ENCODE measurements around the gene ADGRG1. TPM values are rescaled to one million over a fixed set of nuclear protein-coding genes. Genes with fewer than 3 reads are reported as not detected.

The ADGRG1 gene
- total RNA-seq, 6 experiments from 2014 or later = 1.8 to 4.2 (median 3.4) TPM

DNA sequence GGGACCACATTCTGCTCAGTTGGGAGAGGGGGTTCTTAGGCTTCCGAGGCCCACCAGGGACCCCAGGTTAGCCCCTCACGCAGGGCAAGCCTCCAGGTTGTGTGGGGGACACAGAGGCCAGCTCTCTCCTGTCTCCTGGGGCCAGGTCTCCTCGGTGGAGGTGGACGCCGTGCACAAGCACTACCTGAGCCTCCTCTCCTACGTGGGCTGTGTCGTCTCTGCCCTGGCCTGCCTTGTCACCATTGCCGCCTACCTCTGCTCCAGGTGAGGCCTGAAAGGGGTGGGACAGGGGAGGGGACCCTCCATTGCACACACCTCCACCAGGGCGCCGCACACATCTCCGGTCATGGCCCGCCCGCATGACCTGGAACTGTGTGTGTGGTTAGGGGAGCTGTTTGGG lies 28.8 kb downstream of the ADGRG1 start:
- intact Hi-C loops (cut with DNase I) = no loop called here
- Histone ChIP-seq H3K27ac (no peak overlapping the region), H3K4me3 (no peak overlapping the region), H3K9me3 (no peaks in the 10 kb centered on the region), H3K36me3 (no peaks in the 10 kb centered on the region), H3K4me1 (no peaks in the 10 kb centered on the region), H3K27me3 (no peaks in the 10 kb centered on the region)
- DNase-seq = no peak
- WGBS (ENCODE audit: insufficient coverage, low coverage, low lambda C conversion rate, missing lambda C conversion rate) = 93% methylated on average over 3 of the region's 13 CpGs
- TF ChIP-seq, protein P1, sequence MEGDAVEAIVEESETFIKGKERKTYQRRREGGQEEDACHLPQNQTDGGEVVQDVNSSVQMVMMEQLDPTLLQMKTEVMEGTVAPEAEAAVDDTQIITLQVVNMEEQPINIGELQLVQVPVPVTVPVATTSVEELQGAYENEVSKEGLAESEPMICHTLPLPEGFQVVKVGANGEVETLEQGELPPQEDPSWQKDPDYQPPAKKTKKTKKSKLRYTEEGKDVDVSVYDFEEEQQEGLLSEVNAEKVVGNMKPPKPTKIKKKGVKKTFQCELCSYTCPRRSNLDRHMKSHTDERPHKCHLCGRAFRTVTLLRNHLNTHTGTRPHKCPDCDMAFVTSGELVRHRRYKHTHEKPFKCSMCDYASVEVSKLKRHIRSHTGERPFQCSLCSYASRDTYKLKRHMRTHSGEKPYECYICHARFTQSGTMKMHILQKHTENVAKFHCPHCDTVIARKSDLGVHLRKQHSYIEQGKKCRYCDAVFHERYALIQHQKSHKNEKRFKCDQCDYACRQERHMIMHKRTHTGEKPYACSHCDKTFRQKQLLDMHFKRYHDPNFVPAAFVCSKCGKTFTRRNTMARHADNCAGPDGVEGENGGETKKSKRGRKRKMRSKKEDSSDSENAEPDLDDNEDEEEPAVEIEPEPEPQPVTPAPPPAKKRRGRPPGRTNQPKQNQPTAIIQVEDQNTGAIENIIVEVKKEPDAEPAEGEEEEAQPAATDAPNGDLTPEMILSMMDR (IDR thresholded peaks at IDR 0.05) = no peak
- no peak for TF ChIP-seq POLR2A (IDR thresholded peaks at IDR 0.05)
- no peak for ATAC-seq

DNA sequence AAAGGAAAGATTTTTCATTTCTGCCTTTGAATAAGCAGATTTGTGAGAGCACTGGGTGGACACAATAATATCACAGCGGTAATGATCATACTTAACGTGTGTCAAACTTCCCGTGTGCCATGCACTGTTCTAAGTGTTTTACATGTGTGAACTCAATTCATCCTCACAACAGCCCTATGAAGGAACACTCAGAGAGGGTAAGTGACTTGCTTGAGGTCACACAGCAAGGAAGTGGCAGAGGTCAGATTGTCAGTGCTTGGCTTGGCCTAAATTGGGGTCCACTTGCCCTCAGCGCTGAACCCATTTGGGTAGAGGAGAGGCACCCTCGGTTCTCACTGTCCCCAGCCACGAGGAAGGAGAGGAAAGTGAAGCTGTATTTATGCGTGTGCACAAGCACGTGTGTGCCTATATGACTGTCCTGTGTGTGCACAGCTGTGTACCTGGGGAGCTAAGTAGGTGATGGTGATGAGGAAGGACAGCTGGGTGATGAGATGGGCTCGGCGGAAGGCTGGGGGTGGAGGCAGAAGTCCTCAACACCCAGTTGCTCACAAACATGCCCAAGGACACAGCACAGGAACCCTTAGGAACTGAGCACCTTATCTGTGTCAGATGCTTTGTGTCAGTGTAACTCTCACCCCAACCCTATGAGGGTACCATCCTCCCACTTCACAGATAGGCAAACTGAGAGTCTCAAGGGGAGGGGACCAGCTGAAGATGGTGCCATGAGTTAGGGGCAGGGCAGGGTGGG lies 29.9 kb downstream of the ADGRG1 start:
- DNase-seq (no peak), ATAC-seq (no peak)
- H3K36me3 ChIP-seq = no peaks in the 10 kb centered on the region
- no peaks in the 10 kb centered on the region for H3K9me3 ChIP-seq
- H3K27ac ChIP-seq = no peak overlapping the region
- no peak overlapping the region for H3K4me3 ChIP-seq
- intact Hi-C loops (cut with DNase I) = no loop called here
- H3K27me3 ChIP-seq = no peaks in the 10 kb centered on the region
- 73% methylated on average over 10 of the region's 10 CpGs for WGBS (ENCODE audit: insufficient coverage, low coverage, low lambda C conversion rate, missing lambda C conversion rate)
- no peaks in the 10 kb centered on the region for H3K4me1 ChIP-seq
- TF ChIP-seq, protein P1 (IDR thresholded peaks at IDR 0.05) = no peak
- no peak for TF ChIP-seq POLR2A (IDR thresholded peaks at IDR 0.05)

DNA sequence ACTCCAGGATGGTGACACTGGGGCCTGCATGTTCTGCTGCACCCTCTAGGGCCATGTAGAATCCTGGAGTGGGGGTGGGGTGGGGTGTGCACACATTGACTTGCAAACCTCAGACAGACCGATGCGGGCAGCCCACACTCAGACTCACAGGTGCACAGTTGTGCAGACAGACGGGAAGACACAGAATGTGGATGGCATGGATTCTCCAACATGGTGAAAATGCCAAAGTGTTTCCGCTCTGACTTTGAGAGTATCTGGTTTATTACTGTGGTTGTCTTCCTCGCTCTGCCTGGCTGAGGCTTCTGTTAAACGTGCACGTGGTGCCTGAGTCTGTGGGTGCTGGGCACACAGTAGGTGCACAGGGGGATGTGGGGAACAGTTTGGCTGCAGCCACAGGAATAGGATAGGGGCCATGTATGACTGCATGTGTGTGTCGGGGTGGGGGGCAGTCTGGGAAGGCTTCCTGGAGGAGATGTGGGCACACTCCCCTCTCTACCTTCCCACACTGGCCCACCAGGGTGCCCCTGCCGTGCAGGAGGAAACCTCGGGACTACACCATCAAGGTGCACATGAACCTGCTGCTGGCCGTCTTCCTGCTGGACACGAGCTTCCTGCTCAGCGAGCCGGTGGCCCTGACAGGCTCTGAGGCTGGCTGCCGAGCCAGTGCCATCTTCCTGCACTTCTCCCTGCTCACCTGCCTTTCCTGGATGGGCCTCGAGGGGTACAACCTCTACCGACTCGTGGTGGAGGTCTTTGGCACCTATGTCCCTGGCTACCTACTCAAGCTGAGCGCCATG lies 30.6 kb downstream of the ADGRG1 start:
- WGBS (ENCODE audit: insufficient coverage, low coverage, low lambda C conversion rate, missing lambda C conversion rate) = 40% methylated on average over 1 of the region's 19 CpGs
- Histone ChIP-seq H3K36me3 (no peaks in the 10 kb centered on the region), H3K9me3 (no peaks in the 10 kb centered on the region), H3K27me3 (no peaks in the 10 kb centered on the region), H3K27ac (no peak overlapping the region), H3K4me1 (no peaks in the 10 kb centered on the region), H3K4me3 (no peak overlapping the region)
- no peak for TF ChIP-seq POLR2A (IDR thresholded peaks at IDR 0.05)
- TF ChIP-seq, protein P1 (IDR thresholded peaks at IDR 0.05) = no peak
- no peak for ATAC-seq
- no peak for DNase-seq
- intact Hi-C loops (cut with DNase I) = no loop called here

DNA sequence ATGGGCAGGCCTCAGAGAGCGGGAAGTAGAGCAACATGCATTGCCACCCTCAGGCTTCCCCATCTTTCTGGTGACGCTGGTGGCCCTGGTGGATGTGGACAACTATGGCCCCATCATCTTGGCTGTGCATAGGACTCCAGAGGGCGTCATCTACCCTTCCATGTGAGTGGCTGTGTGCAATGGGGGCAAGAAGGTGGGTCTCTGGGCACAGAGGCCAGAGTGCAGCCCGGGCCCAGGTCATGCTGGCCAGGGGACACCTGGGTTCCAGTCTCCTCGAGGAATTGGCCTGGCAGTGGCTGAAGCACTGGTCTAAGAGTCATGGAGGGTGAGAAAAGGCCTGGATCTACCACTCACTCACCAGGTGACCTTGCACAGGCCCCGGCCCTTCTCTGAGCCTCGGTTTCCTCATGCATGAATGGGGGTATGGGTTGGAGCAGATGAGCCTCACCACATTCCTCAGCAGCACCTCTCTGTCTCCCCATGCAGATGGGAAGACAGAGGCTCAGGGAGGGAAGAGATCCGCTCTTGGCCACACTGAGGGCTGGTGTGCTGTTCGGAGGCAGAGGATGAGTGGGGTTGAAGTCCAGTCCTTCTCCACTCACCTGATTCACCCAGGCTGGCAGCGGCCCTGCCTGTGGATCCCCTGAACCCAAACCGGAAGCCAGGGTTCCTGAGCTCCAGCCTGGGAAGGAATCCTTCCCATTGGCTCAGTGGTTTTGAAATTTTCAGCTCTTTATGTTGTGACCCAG lies 32.5 kb downstream of the ADGRG1 start:
- peak; percentile 29 to 74 (median 67) for ATAC-seq

More for the DNA sequence above, 32.5 kb downstream of the ADGRG1 start:
- intact Hi-C loops (cut with DNase I) = no loop called here
- TF ChIP-seq, protein P1 (IDR thresholded peaks at IDR 0.05) = peak in 3 of 4 donors; percentile 18 to 35 (median 24)
- no peak for TF ChIP-seq POLR2A (IDR thresholded peaks at IDR 0.05)
- Histone ChIP-seq H3K4me3 (no peak overlapping the region), H3K4me1 (no peaks in the 10 kb centered on the region), H3K27ac (no peak overlapping the region), H3K27me3 (no peaks in the 10 kb centered on the region), H3K9me3 (no peaks in the 10 kb centered on the region), H3K36me3 (no peaks in the 10 kb centered on the region)
- no peak for DNase-seq
- WGBS (ENCODE audit: insufficient coverage, low coverage, low lambda C conversion rate, missing lambda C conversion rate) = 79% methylated on average over 5 of the region's 11 CpGs
